Colon (tissue), 2 donors: ENCODE results near the gene S1PR4.

ENCODE experiments used
- FAIRE-seq: peaks from 2 replicates; lab custom pipeline; 2012; peaks lifted over from hg19 to GRCh38; lab: Jason Lieb, UNC
- donor health status: control.
- donor health status: control.

Gene S1PR4

GRCh38 chr19:3178377-3178972, at the start of gene S1PR4:
S1PR4 (plus strand) TSS chr19:3178769; CDS start chr19:3178793, 24 bp downstream.
- FAIRE-seq: no peak

GRCh38 chr19:3129112-3129511, 49.5 kb upstream of the S1PR4 start:
- FAIRE-seq: no peak

- FAIRE-seq: no peak
Observed at GRCh38 chr19:3131168-3131567, 47.4 kb upstream of the S1PR4 start.

- no peak for FAIRE-seq
Observed at GRCh38 chr19:3132971-3133792, 45.4 kb upstream of the S1PR4 start.

- FAIRE-seq: no peak
Observed at GRCh38 chr19:3133793-3134116, 44.8 kb upstream of the S1PR4 start.

GRCh38 chr19:3135961-3136683, 42.4 kb upstream of the S1PR4 start, which contains the start of gene GNA15:
GNA15 (plus strand) TSS chr19:3136033; CDS start chr19:3136451, 418 bp downstream.
- no peak for FAIRE-seq

- no peak for FAIRE-seq
Observed at GRCh38 chr19:3136684-3137055, 41.9 kb upstream of the S1PR4 start.

GRCh38 chr19:3137119-3137518, 41.5 kb upstream of the S1PR4 start:
- FAIRE-seq: no peak

- FAIRE-seq: no peak
Observed at GRCh38 chr19:3138268-3138667, 40.3 kb upstream of the S1PR4 start.

- FAIRE-seq: no peak
Observed at GRCh38 chr19:3140667-3141038, 37.9 kb upstream of the S1PR4 start.

- no peak for FAIRE-seq
Observed at GRCh38 chr19:3142292-3142670, 36.3 kb upstream of the S1PR4 start.

- FAIRE-seq: no peak
Observed at GRCh38 chr19:3142781-3143337, 35.7 kb upstream of the S1PR4 start.

GRCh38 chr19:3145909-3146676, 32.5 kb upstream of the S1PR4 start:
- no peak for FAIRE-seq

GRCh38 chr19:3146677-3147100, 31.9 kb upstream of the S1PR4 start:
- no peak for FAIRE-seq

- FAIRE-seq: no peak
Observed at GRCh38 chr19:3148503-3148902, 30.1 kb upstream of the S1PR4 start.

- FAIRE-seq: no peak
Observed at GRCh38 chr19:3149089-3149488, 29.5 kb upstream of the S1PR4 start.

GRCh38 chr19:3149526-3150505, 28.8 kb upstream of the S1PR4 start:
- no peak for FAIRE-seq

- no peak for FAIRE-seq
Observed at GRCh38 chr19:3150739-3151329, 27.7 kb upstream of the S1PR4 start.

GRCh38 chr19:3151563-3152418, 26.8 kb upstream of the S1PR4 start:
- no peak for FAIRE-seq

- no peak for FAIRE-seq
Observed at GRCh38 chr19:3152419-3152780, 26.2 kb upstream of the S1PR4 start.
